HL-60 (cell line): ENCODE results near the gene NYAP1.

ENCODE experiments used
- DNase-seq, 2 experiments: peaks; one replicate each; pipeline ENCODE4 v3.0.0-alpha.2; 2010 to 2020; ENCODE audit warnings: low read depth in 1 of 2, low spot score in 1 of 2
- H3K27ac ChIP-seq: fragments of 250-450 bp; sonication (Bioruptor Pico); replicated peaks from 2 replicates; pipeline ENCODE4 v1.5.1; 2020; ENCODE audit warnings: mild to moderate bottlenecking, moderate library complexity
- H3K27me3 ChIP-seq: fragments of 250-450 bp; sonication (Bioruptor Pico); 2 replicates; pipeline ENCODE4 v1.5.1; 2021; ENCODE audit warnings: mild to moderate bottlenecking, moderate library complexity; ENCODE audit not compliant: insufficient read depth, poor library complexity, severe bottlenecking
- H3K4me3 ChIP-seq: replicated peaks from 2 replicates; pipeline ENCODE4 v1.5.1; 2011; ENCODE audit warnings: mild to moderate bottlenecking, control low read depth, low read length; ENCODE audit not compliant: insufficient read depth
- GABPA ChIP-seq: IDR thresholded peaks from 2 replicates; pipeline ENCODE4 v1.6.1; 2012; ENCODE audit warnings: low read depth
- POLR2AphosphoS5 ChIP-seq: IDR thresholded peaks from 2 replicates; pipeline ENCODE4 v1.6.1; 2012; ENCODE audit warnings: low read depth
- SPI1 ChIP-seq: IDR thresholded peaks from 2 replicates; pipeline ENCODE4 v1.6.1; 2012; ENCODE audit warnings: low read depth, mild to moderate bottlenecking, borderline replicate concordance
- TF ChIP-seq, protein P1 (sequence below): IDR thresholded peaks from one replicate; pipeline ENCODE4 v1.5.1; 2011; ENCODE audit warnings: low read length, control low read depth, inconsistent platforms; ENCODE audit not compliant: insufficient read depth
- TF ChIP-seq, protein P2 (sequence below): IDR thresholded peaks from 2 replicates; pipeline ENCODE4 v1.6.1; 2012; ENCODE audit warnings: low read depth; ENCODE audit not compliant: insufficient replicate concordance

NYAP1 gene

DNA sequence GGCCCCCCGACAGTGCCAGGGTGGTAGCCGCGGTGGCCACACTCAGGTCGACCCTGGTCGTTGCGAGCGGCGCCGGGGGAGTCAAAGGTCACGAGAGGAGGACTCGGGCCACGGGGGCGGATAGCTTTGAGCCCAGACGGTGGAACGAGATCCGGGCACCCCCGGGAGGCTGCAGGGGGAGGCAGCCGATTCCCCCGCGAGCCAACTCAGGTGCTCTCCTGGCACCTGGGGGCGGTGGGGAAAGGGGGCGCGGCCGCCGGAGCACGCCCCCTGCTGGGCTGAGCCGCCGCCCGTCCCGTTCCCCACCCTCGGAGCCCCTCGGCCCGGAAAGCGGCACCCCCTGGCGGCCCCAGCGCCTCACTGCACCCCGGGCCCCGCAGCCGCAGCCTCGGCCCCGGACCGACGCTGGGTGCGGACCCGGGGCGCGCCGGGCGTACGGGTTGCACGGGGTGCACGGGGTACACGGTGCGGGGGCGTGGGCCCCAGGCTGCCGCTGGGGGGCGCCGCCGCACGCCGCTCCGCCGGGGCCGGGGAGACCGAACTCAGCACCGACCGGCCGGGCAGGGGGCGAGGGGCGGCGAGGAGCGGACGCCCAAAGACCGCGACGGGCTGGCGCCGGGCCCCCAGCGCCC is 521 bp upstream of the NYAP1 start:
- H3K27me3 ChIP-seq = peaks cover 5% of the 10 kb centered on the region
- H3K4me3 ChIP-seq = peak overlapping the region; percentile 59
- TF ChIP-seq, protein P1, sequence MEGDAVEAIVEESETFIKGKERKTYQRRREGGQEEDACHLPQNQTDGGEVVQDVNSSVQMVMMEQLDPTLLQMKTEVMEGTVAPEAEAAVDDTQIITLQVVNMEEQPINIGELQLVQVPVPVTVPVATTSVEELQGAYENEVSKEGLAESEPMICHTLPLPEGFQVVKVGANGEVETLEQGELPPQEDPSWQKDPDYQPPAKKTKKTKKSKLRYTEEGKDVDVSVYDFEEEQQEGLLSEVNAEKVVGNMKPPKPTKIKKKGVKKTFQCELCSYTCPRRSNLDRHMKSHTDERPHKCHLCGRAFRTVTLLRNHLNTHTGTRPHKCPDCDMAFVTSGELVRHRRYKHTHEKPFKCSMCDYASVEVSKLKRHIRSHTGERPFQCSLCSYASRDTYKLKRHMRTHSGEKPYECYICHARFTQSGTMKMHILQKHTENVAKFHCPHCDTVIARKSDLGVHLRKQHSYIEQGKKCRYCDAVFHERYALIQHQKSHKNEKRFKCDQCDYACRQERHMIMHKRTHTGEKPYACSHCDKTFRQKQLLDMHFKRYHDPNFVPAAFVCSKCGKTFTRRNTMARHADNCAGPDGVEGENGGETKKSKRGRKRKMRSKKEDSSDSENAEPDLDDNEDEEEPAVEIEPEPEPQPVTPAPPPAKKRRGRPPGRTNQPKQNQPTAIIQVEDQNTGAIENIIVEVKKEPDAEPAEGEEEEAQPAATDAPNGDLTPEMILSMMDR = peak; percentile 34
- TF ChIP-seq POLR2AphosphoS5 = no peak
- H3K27ac ChIP-seq = no peak overlapping the region
- DNase-seq = peak in 1 of 2 experiments; percentile 61

DNA sequence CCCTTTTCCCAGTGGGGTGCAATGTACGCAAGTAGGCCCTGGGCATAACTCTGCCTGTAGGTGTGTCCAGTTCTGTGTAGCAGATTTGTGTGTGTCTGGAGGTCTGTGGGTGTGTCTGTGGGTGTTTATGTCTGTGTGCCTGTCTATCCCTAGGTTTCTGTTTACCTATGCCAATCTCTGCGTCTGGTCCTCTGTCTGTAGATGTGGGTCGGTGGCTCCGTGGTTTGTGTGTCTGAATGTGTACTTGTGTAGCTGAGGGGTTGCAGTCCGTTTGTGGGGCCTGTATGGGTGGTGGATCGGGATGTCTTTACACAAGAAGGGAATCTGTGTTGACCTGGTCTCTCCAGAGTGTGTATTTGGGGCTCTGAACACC is 932 bp downstream of the NYAP1 start:
- no peak overlapping the region for H3K27ac ChIP-seq
- TF ChIP-seq GABPA (no peak), SPI1 (no peak), POLR2AphosphoS5 (no peak)
- TF ChIP-seq, protein P2, sequence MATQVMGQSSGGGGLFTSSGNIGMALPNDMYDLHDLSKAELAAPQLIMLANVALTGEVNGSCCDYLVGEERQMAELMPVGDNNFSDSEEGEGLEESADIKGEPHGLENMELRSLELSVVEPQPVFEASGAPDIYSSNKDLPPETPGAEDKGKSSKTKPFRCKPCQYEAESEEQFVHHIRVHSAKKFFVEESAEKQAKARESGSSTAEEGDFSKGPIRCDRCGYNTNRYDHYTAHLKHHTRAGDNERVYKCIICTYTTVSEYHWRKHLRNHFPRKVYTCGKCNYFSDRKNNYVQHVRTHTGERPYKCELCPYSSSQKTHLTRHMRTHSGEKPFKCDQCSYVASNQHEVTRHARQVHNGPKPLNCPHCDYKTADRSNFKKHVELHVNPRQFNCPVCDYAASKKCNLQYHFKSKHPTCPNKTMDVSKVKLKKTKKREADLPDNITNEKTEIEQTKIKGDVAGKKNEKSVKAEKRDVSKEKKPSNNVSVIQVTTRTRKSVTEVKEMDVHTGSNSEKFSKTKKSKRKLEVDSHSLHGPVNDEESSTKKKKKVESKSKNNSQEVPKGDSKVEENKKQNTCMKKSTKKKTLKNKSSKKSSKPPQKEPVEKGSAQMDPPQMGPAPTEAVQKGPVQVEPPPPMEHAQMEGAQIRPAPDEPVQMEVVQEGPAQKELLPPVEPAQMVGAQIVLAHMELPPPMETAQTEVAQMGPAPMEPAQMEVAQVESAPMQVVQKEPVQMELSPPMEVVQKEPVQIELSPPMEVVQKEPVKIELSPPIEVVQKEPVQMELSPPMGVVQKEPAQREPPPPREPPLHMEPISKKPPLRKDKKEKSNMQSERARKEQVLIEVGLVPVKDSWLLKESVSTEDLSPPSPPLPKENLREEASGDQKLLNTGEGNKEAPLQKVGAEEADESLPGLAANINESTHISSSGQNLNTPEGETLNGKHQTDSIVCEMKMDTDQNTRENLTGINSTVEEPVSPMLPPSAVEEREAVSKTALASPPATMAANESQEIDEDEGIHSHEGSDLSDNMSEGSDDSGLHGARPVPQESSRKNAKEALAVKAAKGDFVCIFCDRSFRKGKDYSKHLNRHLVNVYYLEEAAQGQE = no peak
- TF ChIP-seq, protein P1 = no peak
- H3K27me3 ChIP-seq = peaks cover 5% of the 10 kb centered on the region
- H3K4me3 ChIP-seq = no peak overlapping the region
- DNase-seq = no peak

DNA sequence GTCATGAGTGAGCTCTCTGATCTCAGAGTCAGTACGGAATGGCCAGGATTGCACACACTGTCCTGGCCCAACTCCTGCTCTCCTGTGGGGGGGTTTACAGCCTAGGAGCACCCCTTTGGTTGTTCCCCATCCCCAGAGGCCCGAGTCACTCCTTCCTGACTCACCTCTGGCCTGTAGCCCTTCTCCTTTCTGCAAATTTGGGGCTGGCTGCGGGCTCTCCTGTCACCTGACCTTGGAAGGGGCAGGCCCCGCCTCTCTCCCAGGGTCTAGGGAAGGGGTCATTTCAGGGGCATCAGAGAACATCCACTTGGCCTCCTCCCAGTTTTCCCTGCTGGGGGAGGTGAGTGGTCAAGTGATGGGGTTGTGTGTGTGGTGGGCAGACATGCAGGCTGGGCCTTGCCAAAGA is 1.7 kb downstream of the NYAP1 start:
- peaks cover 5% of the 10 kb centered on the region for H3K27me3 ChIP-seq
- no peak for TF ChIP-seq POLR2AphosphoS5
- TF ChIP-seq SPI1 = no peak
- TF ChIP-seq GABPA = no peak
- TF ChIP-seq, protein P1 = no peak
- TF ChIP-seq, protein P2 = no peak
- no peak overlapping the region for H3K4me3 ChIP-seq
- DNase-seq = no peak
- H3K27ac ChIP-seq = no peak overlapping the region

DNA sequence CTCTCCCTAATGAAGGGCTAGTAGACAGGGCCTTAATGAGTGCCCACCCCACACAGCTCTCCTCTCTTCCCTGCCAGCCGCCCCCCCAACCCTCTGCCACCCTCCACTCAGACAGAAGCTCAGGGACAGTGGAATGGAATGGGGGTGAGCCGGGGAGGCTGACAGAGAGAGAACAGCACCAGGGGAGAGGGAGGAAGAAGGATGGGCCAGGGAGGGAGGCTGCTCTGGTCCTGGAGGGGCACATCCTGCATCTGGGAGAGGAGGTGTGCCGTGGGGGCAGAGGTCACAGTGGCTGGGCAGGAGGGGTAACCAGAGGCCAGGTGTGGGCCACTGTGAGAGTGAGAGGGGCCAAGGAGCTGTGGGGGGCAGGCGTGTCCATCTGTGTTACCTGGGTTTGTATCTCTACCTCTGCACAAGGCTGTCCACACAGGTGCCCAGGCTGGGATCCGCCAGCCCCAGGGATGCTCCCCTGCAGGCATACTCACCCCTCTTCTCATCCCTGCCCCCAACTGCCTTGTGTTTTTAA is 2.4 kb downstream of the NYAP1 start:
- TF ChIP-seq, protein P1 = no peak
- TF ChIP-seq, protein P2 = no peak
- TF ChIP-seq POLR2AphosphoS5 (no peak), GABPA (no peak), SPI1 (no peak)
- DNase-seq = no peak
- Histone ChIP-seq H3K4me3 (no peak overlapping the region), H3K27me3 (peaks cover 5% of the 10 kb centered on the region), H3K27ac (no peak overlapping the region)
